HEK293 (cell line): Measurements from ENCODE around the gene UHRF2.
A peak's percentile ranks its signal among the peaks of the same experiment; 100 is the strongest.

Experiments used
- CTCF ChIA-PET: fragments of 350-600 bp; formaldehyde crosslinking; extraction: SDS; loops from one replicate; lab custom pipeline; 2021; ENCODE audit warnings: antibody characterized with exemption; lab: Yijun Ruan, JAX
- POLR2A ChIA-PET: fragments of 300-600 bp; formaldehyde crosslinking; extraction: SDS; loops from one replicate; lab custom pipeline; 2020; ENCODE audit warnings: antibody characterized with exemption, inconsistent platforms; lab: Yijun Ruan, JAX
- H3K27ac ChIP-seq: fragments of 200-500 bp; sonication (Bioruptor generic); 2 replicates; pipeline ENCODE4 v1.5.1; 2014; ENCODE audit warnings: low read depth, low read length, control low read depth, inconsistent platforms; ENCODE audit errors: extremely low read depth
- H3K36me3 ChIP-seq, 2 experiments: fragments of 200-500 bp in 1 of 2; sonication (Bioruptor generic) in 1 of 2; 1 replicate in 1 of 2; 2 replicates in 1 of 2; pipeline ENCODE4 v1.5.1; 2014 to 2017; ENCODE audit warnings: inconsistent platforms in 2 of 2, low read length in 2 of 2; ENCODE audit not compliant: control insufficient read depth in 2 of 2, insufficient read depth in 1 of 2
- H3K4me1 ChIP-seq: fragments of 200-500 bp; sonication (Bioruptor generic); 2 replicates; pipeline ENCODE4 v1.5.1; 2014; ENCODE audit warnings: mild to moderate bottlenecking, low read length, inconsistent platforms; ENCODE audit not compliant: control insufficient read depth, insufficient read depth
- H3K4me3 ChIP-seq: 2 replicates; pipeline ENCODE4 v1.5.1; 2011; ENCODE audit warnings: low read depth, mild to moderate bottlenecking, control low read depth, low read length, moderate library complexity
- H3K9me3 ChIP-seq: fragments of 200-500 bp; sonication (Bioruptor generic); 2 replicates; pipeline ENCODE4 v1.5.1; 2014; ENCODE audit warnings: low read depth, low read length, inconsistent platforms; ENCODE audit not compliant: control insufficient read depth, insufficient read depth
- FEZF1 ChIP-seq: fragments of 450-650 bp; formaldehyde crosslinking; IDR thresholded peaks from 2 replicates; pipeline ENCODE4 v1.5.1; 2016; ENCODE audit warnings: missing biosample characterization, missing genetic modification characterization
- GLIS1 ChIP-seq: fragments of 450-650 bp; formaldehyde crosslinking; IDR thresholded peaks from 2 replicates; pipeline ENCODE4 v1.5.1; 2016; ENCODE audit warnings: missing biosample characterization, missing genetic modification characterization
- GLIS2 ChIP-seq: fragments of 450-650 bp; formaldehyde crosslinking; IDR thresholded peaks from 2 replicates; pipeline ENCODE4 v1.5.1; 2016; ENCODE audit warnings: missing biosample characterization, missing genetic modification characterization
- KLF1 ChIP-seq: fragments of 450-650 bp; formaldehyde crosslinking; IDR thresholded peaks from 2 replicates; pipeline ENCODE4 v1.5.1; 2016; ENCODE audit warnings: missing biosample characterization, missing genetic modification characterization
- KLF10 ChIP-seq: fragments of 450-650 bp; IDR thresholded peaks from 2 replicates; pipeline ENCODE4 v1.5.1; 2018; ENCODE audit warnings: missing biosample characterization, mild to moderate bottlenecking, missing genetic modification characterization
- KLF16 ChIP-seq: fragments of 450-650 bp; formaldehyde crosslinking; IDR thresholded peaks from 2 replicates; pipeline ENCODE4 v1.5.1; 2017; ENCODE audit warnings: missing biosample characterization, missing genetic modification characterization
- KLF8 ChIP-seq: fragments of 450-650 bp; formaldehyde crosslinking; IDR thresholded peaks from 2 replicates; pipeline ENCODE4 v1.5.1; 2016; ENCODE audit warnings: missing biosample characterization, missing genetic modification characterization
- KLF9 ChIP-seq: fragments of 450-650 bp; formaldehyde crosslinking; IDR thresholded peaks from 2 replicates; pipeline ENCODE4 v1.5.1; 2016; ENCODE audit warnings: missing biosample characterization, missing genetic modification characterization, low read depth
- PRDM4 ChIP-seq: fragments of 450-650 bp; formaldehyde crosslinking; IDR thresholded peaks from 2 replicates; pipeline ENCODE4 v1.5.1; 2017; ENCODE audit warnings: missing biosample characterization, missing genetic modification characterization
- SETDB1 ChIP-seq: IDR thresholded peaks from one replicate; pipeline ENCODE4 v1.6.1; 2017; ENCODE audit warnings: mild to moderate bottlenecking, low read length, moderate library complexity, mixed read lengths; ENCODE audit not compliant: insufficient read length
- SP3 ChIP-seq: fragments of 450-650 bp; formaldehyde crosslinking; IDR thresholded peaks from 2 replicates; pipeline ENCODE4 v1.5.1; 2016; ENCODE audit warnings: missing biosample characterization, missing genetic modification characterization
- WT1 ChIP-seq: fragments of 450-650 bp; formaldehyde crosslinking; IDR thresholded peaks from 2 replicates; pipeline ENCODE4 v1.5.1; 2016; ENCODE audit warnings: missing biosample characterization, missing genetic modification characterization
- YY1 ChIP-seq: fragments of 450-650 bp; formaldehyde crosslinking; IDR thresholded peaks from 2 replicates; pipeline ENCODE4 v1.5.1; 2018; ENCODE audit warnings: missing biosample characterization, missing genetic modification characterization
- ZBTB17 ChIP-seq: fragments of 450-650 bp; formaldehyde crosslinking; IDR thresholded peaks from 2 replicates; pipeline ENCODE4 v1.5.1; 2016; ENCODE audit warnings: missing biosample characterization, missing genetic modification characterization
- ZBTB26 ChIP-seq: fragments of 450-650 bp; formaldehyde crosslinking; optimal IDR thresholded peaks from 2 replicates; pipeline ENCODE3; 2016; ENCODE audit warnings: missing biosample characterization, mild to moderate bottlenecking, missing genetic modification characterization
- ZBTB7A ChIP-seq: fragments of 450-650 bp; formaldehyde crosslinking; IDR thresholded peaks from 2 replicates; pipeline ENCODE4 v1.5.1; 2016; ENCODE audit warnings: low read depth, missing biosample characterization, missing genetic modification characterization
- ZBTB8A ChIP-seq: fragments of 450-650 bp; formaldehyde crosslinking; IDR thresholded peaks from 2 replicates; pipeline ENCODE4 v1.5.1; 2016; ENCODE audit warnings: missing biosample characterization, missing genetic modification characterization
- ZEB2 ChIP-seq: fragments of 450-650 bp; formaldehyde crosslinking; IDR thresholded peaks from 2 replicates; pipeline ENCODE4 v1.5.1; 2016; ENCODE audit warnings: missing biosample characterization, missing genetic modification characterization
- ZFP41 ChIP-seq: fragments of 450-650 bp; formaldehyde crosslinking; IDR thresholded peaks from 2 replicates; pipeline ENCODE4 v1.5.1; 2016; ENCODE audit warnings: missing biosample characterization, missing genetic modification characterization, borderline replicate concordance
- ZNF132 ChIP-seq: fragments of 450-650 bp; formaldehyde crosslinking; IDR thresholded peaks from 2 replicates; pipeline ENCODE4 v1.5.1; 2017; ENCODE audit warnings: missing biosample characterization, missing genetic modification characterization, borderline replicate concordance
- ZNF133 ChIP-seq: fragments of 450-650 bp; formaldehyde crosslinking; IDR thresholded peaks from 2 replicates; pipeline ENCODE4 v1.5.1; 2016; ENCODE audit warnings: missing biosample characterization, missing genetic modification characterization
- ZNF19 ChIP-seq: fragments of 450-650 bp; formaldehyde crosslinking; IDR thresholded peaks from 2 replicates; pipeline ENCODE4; 2016; ENCODE audit warnings: missing biosample characterization, missing genetic modification characterization, low read depth
- ZNF202 ChIP-seq: fragments of 450-650 bp; formaldehyde crosslinking; IDR thresholded peaks from 2 replicates; pipeline ENCODE4 v1.5.1; 2016; ENCODE audit warnings: missing biosample characterization, missing genetic modification characterization, borderline replicate concordance
- ZNF280C ChIP-seq: fragments of 450-650 bp; formaldehyde crosslinking; IDR thresholded peaks from 2 replicates; pipeline ENCODE4 v1.5.1; 2016; ENCODE audit warnings: missing biosample characterization, missing genetic modification characterization
- ZNF433 ChIP-seq: fragments of 450-650 bp; formaldehyde crosslinking; IDR thresholded peaks from 2 replicates; pipeline ENCODE4 v1.5.1; 2016; ENCODE audit warnings: missing biosample characterization, missing genetic modification characterization, low read depth
- ZNF473 ChIP-seq: fragments of 450-650 bp; formaldehyde crosslinking; IDR thresholded peaks from 2 replicates; pipeline ENCODE4 v1.5.1; 2017; ENCODE audit warnings: missing biosample characterization, missing genetic modification characterization
- ZNF624 ChIP-seq: fragments of 450-650 bp; formaldehyde crosslinking; IDR thresholded peaks from 2 replicates; pipeline ENCODE4 v1.5.1; 2017; ENCODE audit warnings: missing biosample characterization, missing genetic modification characterization
- ZNF670 ChIP-seq: fragments of 450-650 bp; formaldehyde crosslinking; IDR thresholded peaks from 2 replicates; pipeline ENCODE4 v1.5.1; 2016; ENCODE audit warnings: missing biosample characterization, missing genetic modification characterization, low read depth
- ZNF692 ChIP-seq: fragments of 450-650 bp; formaldehyde crosslinking; IDR thresholded peaks from 2 replicates; pipeline ENCODE4 v1.5.1; 2016; ENCODE audit warnings: missing biosample characterization, missing genetic modification characterization
- ZSCAN30 ChIP-seq: fragments of 450-650 bp; IDR thresholded peaks from 2 replicates; pipeline ENCODE4 v1.5.1; 2018; ENCODE audit warnings: missing biosample characterization, mild to moderate bottlenecking, missing genetic modification characterization, moderate library complexity
- ZXDB ChIP-seq: fragments of 450-650 bp; formaldehyde crosslinking; IDR thresholded peaks from 2 replicates; pipeline ENCODE4 v1.5.1; 2016; ENCODE audit warnings: missing biosample characterization, missing genetic modification characterization

UHRF2 gene

GRCh38 chr9:6412487-6413364, at the start of gene UHRF2:
TSS of gene UHRF2 (plus strand) at chr9:6413199. CDS start at chr9:6413491, 292 bp downstream.
- H3K4me3 ChIP-seq, result peak within 1 kb of the TSS; percentile 90
- ChIA-PET POLR2A (interaction anchor here (0.7 to 1.9 kb wide), 14 partner anchors 10 to 1027 kb away, joined by 3 to 11 read pairs (median 4); a partner anchor contains a TSS), CTCF (interaction anchor here (0.6 to 1.3 kb wide), 4 partner anchors 14 to 291 kb away, joined by 3 to 4 read pairs (median 4); no protein-coding TSS in a partner anchor)
- H3K4me1 ChIP-seq, result no peaks in the 10 kb centered on the region
- peak within 1 kb of the TSS; percentile 92 for H3K27ac ChIP-seq
- H3K9me3 ChIP-seq, result no peaks in the 10 kb centered on the region
- H3K36me3 ChIP-seq, result peaks cover 0 to 7% of the 10 kb centered on the region in 2 experiments; a peak in 2 of 3 replicates
- TF ChIP-seq KLF16 (tag by site-specific recombination), result peak; percentile 79
- TF ChIP-seq ZNF624 (tag by site-specific recombination), result no peak
- TF ChIP-seq GLIS2 (tag by site-specific recombination), result peak; percentile 13; the same call in 1 of the 2 replicates
- 0 out of 2 replicates have a peak, but pooled peaks have one; percentile 17 for TF ChIP-seq YY1
- TF ChIP-seq KLF10, result no peak
- no peak for TF ChIP-seq ZBTB26 (tag by site-specific recombination)
- TF ChIP-seq ZBTB17 (tag by site-specific recombination), result 0 out of 2 replicates have a peak, but pooled peaks have one; percentile 24
- peak; percentile 78 for TF ChIP-seq SP3
- TF ChIP-seq ZNF133 (tag by site-specific recombination), result no peak
- peak; percentile 26; the same call in 1 of the 2 replicates for TF ChIP-seq GLIS1 (tag by site-specific recombination)
- no peak for TF ChIP-seq ZNF433 (tag by site-specific recombination)
- no peak for TF ChIP-seq ZNF280C (tag by site-specific recombination)
- no peak for TF ChIP-seq PRDM4 (tag by site-specific recombination)
- TF ChIP-seq SETDB1, result peak; percentile 12
- TF ChIP-seq ZXDB (tag by site-specific recombination), result peak; percentile 29; the same call in 1 of the 2 replicates
- TF ChIP-seq KLF9 (tag by site-specific recombination), result peak; percentile 89
- TF ChIP-seq ZNF132 (tag by site-specific recombination), result no peak
- TF ChIP-seq WT1 (tag by site-specific recombination), result no peak
- TF ChIP-seq KLF8, result peak; percentile 79
- peak; percentile 23; the same call in 1 of the 2 replicates for TF ChIP-seq ZNF692 (tag by site-specific recombination)
- TF ChIP-seq FEZF1, result no peak
- no peak for TF ChIP-seq ZNF473
- no peak for TF ChIP-seq ZBTB7A (tag by site-specific recombination)
- TF ChIP-seq ZNF19 (tag by site-specific recombination), result no peak
- no peak for TF ChIP-seq ZBTB8A (tag by site-specific recombination)
- TF ChIP-seq ZNF670 (tag by site-specific recombination), result no peak
- no peak for TF ChIP-seq ZFP41 (tag by site-specific recombination)
- 0 out of 2 replicates have a peak, but pooled peaks have one; percentile 23 for TF ChIP-seq ZEB2 (tag by site-specific recombination)
- TF ChIP-seq ZSCAN30, result peak; percentile 53; the same call in 1 of the 2 replicates
- TF ChIP-seq KLF1 (tag by site-specific recombination), result peak; percentile 59; the same call in 1 of the 2 replicates
- peak; percentile 65; the same call in 1 of the 2 replicates for TF ChIP-seq ZNF202 (tag by site-specific recombination)
